NCI-H2171 treated with DMSO at 0.1 percent for 48 hours (cell line): ENCODE results near the gene CDHR4.
A peak's percentile ranks its signal among the peaks of the same experiment; 100 is the strongest.
"Not testable (repeated sequence)": the region's sequence is repeated elsewhere in the genome, so short reads cannot be mapped to it uniquely, and the experiment has no call there.

Experiments
- DNase-seq: peaks from one replicate; lab custom pipeline; 2025; lab: John Stamatoyannopoulos, UW

The CDHR4 gene

GRCh38 chr3:49780080-49780974 is 19.3 kb downstream of the CDHR4 start:
- DNase-seq = no peak

GRCh38 chr3:49779358-49780079 is 20.2 kb downstream of the CDHR4 start:
- no peak for DNase-seq

GRCh38 chr3:49776101-49776500 is 23.6 kb downstream of the CDHR4 start:
- not testable (repeated sequence) for DNase-seq

GRCh38 chr3:49775538-49775937 is 24.1 kb downstream of the CDHR4 start:
- DNase-seq = peak; percentile 13

GRCh38 chr3:49772703-49773102 is 27.0 kb downstream of the CDHR4 start:
- DNase-seq = no peak

- DNase-seq = no peak
Observed at GRCh38 chr3:49771340-49771938, 28.2 kb downstream of the CDHR4 start.

GRCh38 chr3:49769926-49770325 is 29.7 kb downstream of the CDHR4 start:
- no peak for DNase-seq

GRCh38 chr3:49769286-49769915 is 30.3 kb downstream of the CDHR4 start:
- DNase-seq = no peak

- no peak for DNase-seq
Observed at GRCh38 chr3:49763981-49764380, 35.7 kb downstream of the CDHR4 start.

GRCh38 chr3:49761661-49762060 is 38.0 kb downstream of the CDHR4 start:
- DNase-seq = no peak

GRCh38 chr3:49759226-49759625 is 40.4 kb downstream of the CDHR4 start:
- no peak for DNase-seq

GRCh38 chr3:49757197-49757596 is 42.5 kb downstream of the CDHR4 start:
- no peak for DNase-seq

GRCh38 chr3:49756036-49756435 is 43.6 kb downstream of the CDHR4 start:
- DNase-seq = no peak

GRCh38 chr3:49754536-49754935 is 45.1 kb downstream of the CDHR4 start:
- DNase-seq = no peak

GRCh38 chr3:49751501-49751900 is 48.2 kb downstream of the CDHR4 start:
- no peak for DNase-seq

- no peak for DNase-seq
Observed at GRCh38 chr3:49750056-49750455, 49.6 kb downstream of the CDHR4 start.

GRCh38 chr3:49748874-49749273 is 50.8 kb downstream of the CDHR4 start:
- DNase-seq = not testable (repeated sequence)

- no peak for DNase-seq
Observed at GRCh38 chr3:49747792-49748480, 51.7 kb downstream of the CDHR4 start.

GRCh38 chr3:49745986-49746385 is 53.7 kb downstream of the CDHR4 start:
- no peak for DNase-seq
